ENCODE measurements around the gene DHX36.

DHX36 gene

GRCh38 chr3:154290187-154290586 is 34.1 kb downstream of the DHX36 start:
- no peak for DNase-seq (ENCODE audit: low read depth)

DNA sequence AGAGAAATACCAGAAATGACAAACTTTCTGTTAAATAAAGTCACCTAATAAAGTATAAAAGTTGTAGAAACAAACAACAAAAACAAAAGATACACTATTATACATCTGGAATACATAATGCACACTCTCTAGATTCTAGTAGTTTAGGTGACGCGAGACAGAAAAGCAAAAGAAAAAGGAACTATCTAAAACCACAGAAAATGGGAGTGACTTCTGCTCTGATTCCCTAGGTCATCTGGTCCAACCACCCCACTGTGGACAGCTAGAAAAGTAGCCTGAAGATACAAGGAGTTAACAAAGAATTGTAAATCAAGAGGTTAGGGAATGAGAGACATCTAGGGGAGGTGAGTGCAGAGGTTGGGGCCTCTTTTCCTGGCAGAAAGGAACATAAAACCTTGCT is 39.1 kb downstream of the DHX36 start:
- DNase-seq (ENCODE audit: low read depth), result no peak

- no peak for DNase-seq (ENCODE audit: low read depth)
Measured at GRCh38 chr3:154280161-154280560, 44.1 kb downstream of the DHX36 start.

- no peak for DNase-seq (ENCODE audit: low read depth)
Measured at GRCh38 chr3:154275965-154276364, 48.3 kb downstream of the DHX36 start.

DNA sequence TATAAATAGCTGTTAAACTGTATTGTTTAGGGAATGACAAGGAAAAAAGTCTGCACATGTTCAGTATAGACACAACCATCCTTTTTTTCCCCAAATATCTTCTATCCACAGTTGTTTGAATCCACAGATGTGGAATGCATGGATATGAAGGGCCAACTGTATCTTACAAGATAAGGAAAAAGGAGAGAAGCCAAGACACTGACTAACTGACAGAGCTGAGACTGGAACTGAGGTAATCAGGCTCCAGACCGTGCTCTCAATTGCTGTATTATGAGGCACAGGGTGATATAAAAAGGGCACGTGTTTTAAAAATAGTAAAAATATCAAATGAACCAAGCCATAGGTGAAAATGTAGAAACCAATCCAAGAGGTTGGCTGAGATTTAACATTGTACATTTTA is 49.0 kb downstream of the DHX36 start:
- peak; percentile 41 for DNase-seq (ENCODE audit: low read depth)

DNA sequence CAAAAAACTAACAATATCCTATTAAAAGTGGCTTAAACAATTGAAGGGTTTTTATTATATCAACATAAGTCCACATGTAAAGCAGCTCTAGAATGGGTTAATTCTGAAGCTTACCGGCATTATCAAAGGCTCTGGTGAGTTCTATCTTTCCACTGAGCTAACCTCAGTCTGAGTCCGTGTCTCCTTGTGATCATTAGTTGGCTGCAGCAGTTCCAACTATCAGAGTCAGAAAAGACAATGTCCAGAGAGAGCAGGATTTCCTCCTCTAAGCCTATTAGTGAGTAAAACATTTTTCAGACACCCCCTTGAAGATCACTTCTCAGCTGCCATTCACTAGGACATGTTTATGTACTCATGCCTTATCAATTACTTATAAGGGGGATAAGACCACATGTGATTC is 49.9 kb downstream of the DHX36 start:
- DNase-seq (ENCODE audit: low read depth), result peak; percentile 12

DNA sequence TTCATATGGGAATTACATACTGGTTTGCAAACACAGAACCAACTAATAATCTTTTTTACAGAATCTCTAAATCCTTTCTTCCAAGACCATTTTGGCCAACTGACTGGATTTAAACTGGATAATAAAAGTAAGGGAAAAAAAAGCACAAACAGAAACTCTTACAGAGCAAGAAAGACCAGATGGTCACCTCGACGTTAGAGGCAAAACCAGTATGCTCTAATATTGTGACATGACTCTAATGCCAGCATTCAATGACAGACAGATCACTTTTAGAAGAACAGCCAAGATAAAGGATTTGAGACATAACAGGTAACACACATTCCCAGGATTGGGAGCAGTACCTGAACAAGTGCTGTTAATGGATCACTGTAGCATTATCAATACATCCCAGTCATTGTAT is 50.9 kb downstream of the DHX36 start:
- DNase-seq (ENCODE audit: low read depth), result no peak

GRCh38 chr3:154254527-154254926 is 69.8 kb downstream of the DHX36 start:
- no peak for DNase-seq (ENCODE audit: low read depth)

DNA sequence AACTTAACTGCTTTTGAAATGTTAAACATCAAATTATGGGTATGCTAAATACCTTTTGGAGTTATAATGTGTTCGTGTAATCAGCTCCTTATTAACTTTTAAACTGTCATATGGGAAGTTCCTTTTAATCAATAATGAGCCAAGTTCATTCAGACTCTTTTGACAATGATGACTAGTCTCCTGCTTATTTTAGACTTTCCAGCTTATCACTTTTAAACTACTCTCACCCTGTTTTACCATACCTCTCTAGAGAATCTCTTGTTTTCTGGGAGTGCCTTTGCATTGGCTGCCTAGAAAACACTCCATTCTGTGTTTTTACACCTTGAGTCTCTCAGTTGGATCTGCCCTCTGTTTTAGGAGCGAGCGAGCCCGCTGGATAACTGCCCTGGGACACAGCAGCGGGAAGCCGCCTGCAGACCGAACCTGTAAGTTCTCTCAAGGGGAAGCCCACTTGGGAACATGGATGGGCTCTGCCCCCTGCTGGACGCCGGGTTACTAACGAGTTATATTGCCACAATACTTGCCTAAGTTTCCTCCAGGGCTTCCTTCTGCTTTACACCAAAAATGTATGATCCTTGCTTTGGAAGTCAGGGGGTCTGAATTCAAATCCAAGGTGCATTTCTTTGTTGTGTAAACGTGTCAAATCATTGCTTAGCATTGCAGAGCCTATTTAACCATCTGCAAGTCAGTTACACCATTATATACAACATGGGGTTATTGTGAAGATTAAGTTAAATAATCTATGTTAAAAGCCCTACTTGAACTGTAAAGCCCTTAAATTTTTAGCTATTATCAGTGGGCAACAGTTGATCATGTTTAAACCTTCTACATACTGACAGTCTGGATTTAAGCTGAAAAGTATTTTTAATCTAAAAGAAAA is 71.3 kb downstream of the DHX36 start:
- peak; percentile 82 for DNase-seq (ENCODE audit: low read depth)

GRCh38 chr3:154251610-154252009 is 72.7 kb downstream of the DHX36 start:
- no peak for DNase-seq (ENCODE audit: low read depth)

DNA sequence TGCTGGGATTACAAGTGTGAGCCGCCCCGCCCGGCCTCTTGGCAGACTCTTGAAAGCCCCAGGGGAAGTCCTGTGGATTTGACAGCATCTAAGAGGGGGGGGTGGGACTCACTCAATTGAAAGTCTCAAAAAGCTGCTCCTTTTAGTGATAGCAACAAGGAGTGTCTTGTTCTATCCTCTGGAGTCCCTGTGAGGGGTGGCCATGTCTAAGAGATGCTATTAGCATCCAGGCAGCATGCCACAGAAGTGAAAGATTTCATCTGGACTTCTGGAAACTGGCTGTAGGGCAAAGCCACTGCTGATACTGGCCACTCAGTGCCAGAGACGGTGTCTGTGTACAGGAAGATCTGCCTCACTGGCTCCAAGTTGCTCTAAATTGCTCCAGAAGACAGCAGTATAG is 74.0 kb downstream of the DHX36 start:
- DNase-seq (ENCODE audit: low read depth), result no peak

DNA sequence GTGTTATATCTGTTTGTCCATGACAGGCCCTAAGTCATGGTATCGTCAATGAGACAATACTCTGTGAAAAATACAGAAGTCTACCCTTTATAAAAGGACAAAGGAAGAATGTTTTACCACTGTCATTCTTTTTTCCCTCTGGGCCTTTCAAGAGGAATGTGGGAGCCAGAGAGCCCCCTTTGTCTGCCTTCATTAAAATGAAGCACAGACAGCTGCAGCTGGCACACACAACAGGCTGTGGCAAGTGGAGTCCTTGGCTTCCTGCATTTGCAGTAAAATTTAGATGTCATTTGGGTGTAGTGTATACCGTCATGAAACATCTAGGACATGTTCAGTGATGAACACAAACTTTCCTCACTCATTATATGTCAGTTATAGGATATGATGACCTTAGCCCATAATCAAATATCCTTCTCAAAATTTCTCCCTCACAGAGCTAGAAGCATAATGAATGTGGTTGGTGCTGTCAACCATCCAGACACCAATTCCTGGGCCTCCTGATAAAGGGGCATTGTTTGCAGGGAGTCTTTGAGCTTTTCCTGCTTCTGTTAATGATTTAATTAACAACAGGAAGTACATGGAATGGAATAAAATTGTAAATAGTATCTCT is 76.4 kb downstream of the DHX36 start:
- DNase-seq (ENCODE audit: low read depth), result no peak

GRCh38 chr3:154244644-154245043 is 79.6 kb downstream of the DHX36 start:
- DNase-seq (ENCODE audit: low read depth), result peak; percentile 41

DNA sequence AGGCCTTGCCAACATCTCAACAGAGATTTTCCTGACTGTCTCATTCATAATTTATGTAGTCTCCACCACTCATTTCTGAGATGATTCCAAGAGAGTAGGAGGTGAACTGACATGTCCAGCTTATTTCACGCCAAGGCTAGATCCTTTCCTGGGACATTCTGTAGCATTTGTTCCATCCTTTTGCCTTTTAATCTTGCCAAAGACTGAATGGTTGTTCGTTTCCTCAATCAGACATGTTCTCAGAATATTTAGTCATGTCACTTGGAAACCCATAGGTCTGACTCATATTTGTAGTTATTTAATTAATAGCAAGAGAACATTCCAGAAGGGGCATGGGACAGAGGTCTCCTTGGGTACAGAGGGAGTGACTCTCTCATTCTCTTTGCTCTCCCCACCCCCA is 80.9 kb downstream of the DHX36 start:
- peak; percentile 49 for DNase-seq (ENCODE audit: low read depth)

- DNase-seq (ENCODE audit: low read depth), result no peak
Measured at GRCh38 chr3:154242766-154243165, 81.5 kb downstream of the DHX36 start.

DNA sequence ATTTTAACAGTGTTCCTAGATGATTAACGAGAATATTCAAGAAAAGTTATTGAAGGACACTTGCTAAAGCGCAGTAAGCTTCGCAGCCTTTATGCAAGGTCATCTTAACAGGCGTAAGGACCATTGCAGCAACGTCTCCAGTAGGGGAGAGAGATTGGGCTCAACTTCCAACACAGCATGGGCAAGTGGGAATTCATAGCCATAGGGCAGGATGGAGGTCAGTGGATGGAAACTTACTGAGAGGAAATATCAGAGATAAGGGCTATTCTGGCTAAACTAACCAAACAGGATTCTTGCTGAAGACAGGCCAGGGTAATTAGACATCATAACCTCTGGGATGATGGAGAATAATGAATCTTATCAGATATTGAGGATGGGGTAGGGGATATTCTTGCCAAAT is 82.8 kb downstream of the DHX36 start:
- DNase-seq (ENCODE audit: low read depth), result no peak

DNA sequence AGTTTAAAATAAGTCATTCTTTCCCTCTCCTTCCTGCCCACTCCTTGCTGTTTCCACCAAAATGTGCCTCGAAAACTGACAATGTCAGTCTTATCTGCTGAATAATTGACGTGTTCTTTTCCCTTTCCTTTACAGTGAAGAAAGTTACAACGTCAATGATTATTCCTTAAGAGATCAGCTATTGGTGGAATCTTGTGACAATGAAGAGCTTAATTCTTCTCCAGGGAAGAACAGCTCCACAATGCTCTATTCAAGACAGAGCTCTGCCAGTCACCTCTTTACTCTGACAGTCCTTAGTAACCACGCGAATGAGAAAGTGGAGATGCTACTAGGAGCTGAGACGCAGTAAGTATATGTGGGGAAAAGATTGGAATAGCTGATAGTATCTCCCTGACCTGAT is 84.1 kb downstream of the DHX36 start:
- no peak for DNase-seq (ENCODE audit: low read depth)

GRCh38 chr3:154236331-154236730 is 88.0 kb downstream of the DHX36 start:
- DNase-seq (ENCODE audit: low read depth), result no peak

DNA sequence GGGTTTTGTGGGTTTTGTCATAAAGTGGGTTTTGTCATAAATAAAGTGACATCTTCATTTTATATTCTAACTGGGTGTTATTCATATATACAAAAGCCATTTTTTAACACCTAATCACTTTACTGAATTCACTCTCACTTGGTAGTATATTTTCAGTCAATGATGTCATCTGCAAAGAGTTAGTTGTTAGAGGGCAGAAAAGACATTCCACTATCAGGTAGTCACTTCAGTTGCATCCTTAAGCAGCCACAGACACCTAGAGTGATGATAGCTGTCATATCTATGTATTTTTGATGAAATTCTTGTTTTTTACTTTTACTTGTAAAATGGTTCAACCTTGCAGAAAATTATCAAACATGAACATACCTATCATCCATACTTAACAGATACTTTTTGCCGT is 89.0 kb downstream of the DHX36 start:
- DNase-seq (ENCODE audit: low read depth), result peak; percentile 52

DNA sequence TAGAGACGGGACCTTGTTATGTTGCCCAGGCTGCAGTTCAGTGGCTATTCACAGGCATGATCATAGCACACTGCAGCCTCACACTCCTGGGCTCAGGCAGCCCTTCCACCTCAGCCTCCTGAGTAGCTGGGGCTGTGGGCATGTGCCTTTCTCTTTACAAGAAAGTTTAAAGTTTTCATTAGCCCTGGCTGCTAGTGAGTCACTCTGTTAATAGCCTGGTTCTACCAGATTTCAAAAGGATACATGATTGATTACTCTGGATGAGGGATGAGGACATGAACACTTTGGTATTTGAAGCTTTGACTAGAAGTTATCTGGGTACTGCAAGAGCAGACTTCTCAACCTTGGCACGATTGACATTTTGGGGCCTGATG is 95.1 kb downstream of the DHX36 start:
- DNase-seq (ENCODE audit: low read depth), result peak; percentile 66

- DNase-seq (ENCODE audit: low read depth), result peak; percentile 90
Measured at GRCh38 chr3:154228561-154229216, 95.6 kb downstream of the DHX36 start.

DNA sequence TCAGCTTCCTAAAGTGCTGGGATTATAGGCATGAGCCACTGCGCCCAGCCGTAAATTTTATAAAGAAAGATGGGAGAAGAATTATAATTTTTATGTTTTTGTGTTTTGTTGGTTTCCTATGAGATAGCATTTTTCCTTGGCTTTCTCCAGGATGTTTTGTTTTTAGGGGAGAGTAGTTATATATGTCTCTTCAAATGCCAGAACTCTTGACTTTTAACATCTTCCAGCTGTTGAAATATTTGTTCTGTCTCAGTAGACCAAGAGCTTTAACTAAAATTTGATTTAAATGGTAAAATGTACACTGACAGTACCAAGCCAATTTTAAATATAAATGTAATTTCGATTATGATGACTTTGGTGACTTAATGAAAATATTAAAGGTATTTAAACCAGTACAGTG is 96.8 kb downstream of the DHX36 start:
- no peak for DNase-seq (ENCODE audit: low read depth)

GRCh38 chr3:154225536-154225935 is 98.8 kb downstream of the DHX36 start:
- DNase-seq (ENCODE audit: low read depth), result no peak

Measured in amniotic epithelial cell (primary cell).